A673 (cell line): ENCODE measurements around the gene PLB1.

Source experiments
- CTCF ChIP-seq: fragments of 300-800, 200-600 bp; sonication (generic); conservative IDR thresholded peaks from 2 replicates; pipeline ENCODE4 v1.5.1; 2017; ENCODE audit warnings: low read depth, mild to moderate bottlenecking, antibody characterized with exemption, low read length, moderate library complexity, mixed read lengths
- EZH2 ChIP-seq: fragments of 200-600 bp; sonication (generic); IDR thresholded peaks from 2 replicates; pipeline ENCODE4 v1.6.1; 2017; ENCODE audit warnings: borderline replicate concordance, low read depth, mild to moderate bottlenecking, mixed read lengths, antibody characterized with exemption, low read length; ENCODE audit not compliant: poor library complexity, severe bottlenecking

GRCh38 chr2:28640260-28640907 is 144.5 kb downstream of the PLB1 start:
- TF ChIP-seq EZH2 (no peak), CTCF (no peak)
